ENCODE measurements around the gene BAIAP2L2.

The BAIAP2L2 gene

DNA sequence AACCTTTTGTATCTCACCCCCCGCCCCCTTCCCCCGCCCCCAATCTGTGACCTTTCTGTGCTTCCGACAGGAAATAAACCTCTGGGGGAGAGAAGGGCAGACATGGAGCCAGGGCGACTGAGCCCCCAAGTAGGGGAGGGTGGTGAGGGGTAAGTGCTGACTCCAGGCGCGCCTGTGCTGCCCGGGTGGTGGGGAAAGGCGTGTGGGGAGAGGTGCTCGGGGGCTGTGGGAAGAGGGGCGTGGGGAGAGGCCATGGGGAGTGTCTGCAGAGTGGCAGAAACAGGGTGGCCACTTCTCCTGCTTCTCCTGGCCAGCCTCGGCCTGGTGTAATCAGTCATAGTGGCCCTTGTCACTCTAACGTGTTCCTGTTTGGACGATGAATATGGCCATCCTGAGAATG, 34.5 kb downstream of the BAIAP2L2 start:
- no peaks in the 10 kb centered on the region for H3K9me3 ChIP-seq (ENCODE audit: control insufficient read depth in 1 of 2, low read length in 2 of 2)
- peaks cover 0 to 8% of the 10 kb centered on the region in 2 donors for H3K27me3 ChIP-seq (ENCODE audit: control insufficient read depth in 1 of 2, insufficient read depth in 2 of 2, low read length in 2 of 2)
- peaks cover 0 to 4% of the 10 kb centered on the region in 2 donors for H3K4me1 ChIP-seq (ENCODE audit: control insufficient read depth in 1 of 2, insufficient read depth in 2 of 2, low read length in 2 of 2)
- H3K4me3 ChIP-seq (ENCODE audit: low read depth in 1 of 2, low read length in 2 of 2): no peak overlapping the region
- peaks cover 20 to 35% of the 10 kb centered on the region in 2 donors for H3K36me3 ChIP-seq (ENCODE audit: control insufficient read depth in 1 of 2, insufficient read depth in 2 of 2, low read length in 2 of 2)
- H3K9ac ChIP-seq (ENCODE audit: low read depth in 1 of 2, low read length in 2 of 2): no peak overlapping the region
- no peak overlapping the region for H3K27ac ChIP-seq (ENCODE audit: low read depth, low read length)

DNA sequence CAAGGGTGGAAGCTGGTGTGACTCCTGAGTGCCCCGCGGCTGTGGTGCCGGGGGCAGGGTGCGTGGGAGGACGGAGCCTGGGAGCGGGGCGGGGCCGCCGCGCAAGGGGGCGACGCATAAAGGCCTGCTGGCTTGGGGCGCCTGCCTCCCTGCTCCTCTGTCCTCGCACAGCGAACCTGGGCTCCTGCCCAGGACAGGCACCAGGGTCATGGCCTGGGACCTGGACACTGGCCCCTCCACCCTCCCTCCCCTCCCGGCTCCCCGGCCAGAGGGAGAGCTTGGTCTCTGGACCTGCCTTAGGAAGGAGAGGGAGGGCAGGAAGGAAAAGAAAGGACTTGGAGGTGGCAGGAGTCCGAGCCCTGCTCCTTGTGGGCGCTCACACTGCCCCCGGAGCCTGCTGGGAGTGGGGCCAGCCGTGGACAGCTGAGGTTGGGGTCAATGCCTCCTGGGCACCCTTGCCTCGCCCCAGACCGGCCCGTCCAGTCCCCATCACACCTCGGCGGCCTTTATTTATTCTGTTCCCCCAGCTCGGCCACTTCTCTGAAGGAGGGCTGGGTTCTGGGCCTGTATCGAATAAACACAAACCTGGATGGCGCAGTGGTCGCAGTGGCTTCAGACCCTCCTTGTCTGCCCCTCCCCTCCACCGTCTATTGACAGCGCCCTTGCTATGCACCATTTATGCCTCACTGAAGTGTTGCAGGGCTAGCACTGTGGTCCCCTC, 35.2 kb downstream of the BAIAP2L2 start:
- Histone ChIP-seq H3K27ac (ENCODE audit: low read depth, low read length) (no peak overlapping the region), H3K4me3 (ENCODE audit: low read depth in 1 of 2, low read length in 2 of 2) (no peak overlapping the region), H3K27me3 (ENCODE audit: control insufficient read depth in 1 of 2, insufficient read depth in 2 of 2, low read length in 2 of 2) (peaks cover 0 to under 1% of the 10 kb centered on the region in 2 donors), H3K4me1 (ENCODE audit: control insufficient read depth in 1 of 2, insufficient read depth in 2 of 2, low read length in 2 of 2) (no peaks in the 10 kb centered on the region), H3K36me3 (ENCODE audit: control insufficient read depth in 1 of 2, insufficient read depth in 2 of 2, low read length in 2 of 2) (peaks cover 24 to 42% of the 10 kb centered on the region in 2 donors), H3K9me3 (ENCODE audit: control insufficient read depth in 1 of 2, low read length in 2 of 2) (no peaks in the 10 kb centered on the region), H3K9ac (ENCODE audit: low read depth in 1 of 2, low read length in 2 of 2) (no peak overlapping the region)

DNA sequence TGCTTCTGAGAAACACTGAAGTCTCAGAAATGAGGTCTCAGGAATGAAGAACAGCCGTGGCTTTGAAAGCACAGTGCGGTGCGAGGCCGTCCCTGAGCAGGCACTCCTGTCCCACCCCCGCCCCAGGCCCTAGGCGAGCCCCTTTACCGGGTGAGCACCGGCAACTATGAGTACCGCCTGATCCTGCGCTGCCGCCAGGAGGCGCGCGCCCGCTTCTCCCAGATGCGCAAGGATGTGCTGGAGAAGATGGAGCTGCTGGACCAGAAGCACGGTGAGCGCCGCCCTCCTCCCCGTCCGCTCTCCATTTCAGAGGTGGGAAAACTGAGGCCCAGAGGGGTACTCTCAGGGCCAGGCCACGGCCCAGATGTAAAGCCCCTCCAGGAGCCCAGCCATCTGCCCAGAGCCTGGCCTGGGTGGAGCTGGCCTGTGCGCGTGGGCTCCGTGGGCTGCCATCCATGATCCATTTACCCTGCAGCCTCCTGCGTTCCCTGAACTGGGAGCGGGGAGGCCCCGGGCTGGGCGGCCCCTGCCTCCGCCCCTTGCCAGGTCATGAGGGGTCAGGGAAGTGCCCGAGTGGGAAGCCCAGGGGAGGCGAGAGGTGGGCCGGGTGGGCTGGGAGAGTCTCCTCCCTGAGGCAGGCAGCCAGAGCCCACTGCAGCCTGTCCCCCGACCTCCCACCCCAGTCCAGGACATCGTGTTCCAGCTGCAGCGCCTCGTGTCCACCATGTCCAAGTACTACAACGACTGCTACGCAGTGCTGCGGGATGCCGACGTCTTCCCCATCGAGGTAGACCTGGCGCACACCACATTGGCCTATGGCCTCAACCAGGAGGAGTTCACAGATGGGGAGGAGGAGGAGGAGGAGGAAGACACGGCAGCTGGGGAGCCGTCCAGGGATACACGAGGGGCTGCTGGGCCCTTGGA, 36.0 kb downstream of the BAIAP2L2 start:
- no peaks in the 10 kb centered on the region for H3K27me3 ChIP-seq (ENCODE audit: control insufficient read depth in 1 of 2, insufficient read depth in 2 of 2, low read length in 2 of 2)
- H3K9me3 ChIP-seq (ENCODE audit: control insufficient read depth in 1 of 2, low read length in 2 of 2): no peaks in the 10 kb centered on the region
- H3K4me1 ChIP-seq (ENCODE audit: control insufficient read depth in 1 of 2, insufficient read depth in 2 of 2, low read length in 2 of 2): no peaks in the 10 kb centered on the region
- H3K27ac ChIP-seq (ENCODE audit: low read depth, low read length): no peak overlapping the region
- H3K9ac ChIP-seq (ENCODE audit: low read depth in 1 of 2, low read length in 2 of 2): no peak overlapping the region
- no peak overlapping the region for H3K4me3 ChIP-seq (ENCODE audit: low read depth in 1 of 2, low read length in 2 of 2)
- H3K36me3 ChIP-seq (ENCODE audit: control insufficient read depth in 1 of 2, insufficient read depth in 2 of 2, low read length in 2 of 2): peaks cover 30 to 50% of the 10 kb centered on the region in 2 donors

DNA sequence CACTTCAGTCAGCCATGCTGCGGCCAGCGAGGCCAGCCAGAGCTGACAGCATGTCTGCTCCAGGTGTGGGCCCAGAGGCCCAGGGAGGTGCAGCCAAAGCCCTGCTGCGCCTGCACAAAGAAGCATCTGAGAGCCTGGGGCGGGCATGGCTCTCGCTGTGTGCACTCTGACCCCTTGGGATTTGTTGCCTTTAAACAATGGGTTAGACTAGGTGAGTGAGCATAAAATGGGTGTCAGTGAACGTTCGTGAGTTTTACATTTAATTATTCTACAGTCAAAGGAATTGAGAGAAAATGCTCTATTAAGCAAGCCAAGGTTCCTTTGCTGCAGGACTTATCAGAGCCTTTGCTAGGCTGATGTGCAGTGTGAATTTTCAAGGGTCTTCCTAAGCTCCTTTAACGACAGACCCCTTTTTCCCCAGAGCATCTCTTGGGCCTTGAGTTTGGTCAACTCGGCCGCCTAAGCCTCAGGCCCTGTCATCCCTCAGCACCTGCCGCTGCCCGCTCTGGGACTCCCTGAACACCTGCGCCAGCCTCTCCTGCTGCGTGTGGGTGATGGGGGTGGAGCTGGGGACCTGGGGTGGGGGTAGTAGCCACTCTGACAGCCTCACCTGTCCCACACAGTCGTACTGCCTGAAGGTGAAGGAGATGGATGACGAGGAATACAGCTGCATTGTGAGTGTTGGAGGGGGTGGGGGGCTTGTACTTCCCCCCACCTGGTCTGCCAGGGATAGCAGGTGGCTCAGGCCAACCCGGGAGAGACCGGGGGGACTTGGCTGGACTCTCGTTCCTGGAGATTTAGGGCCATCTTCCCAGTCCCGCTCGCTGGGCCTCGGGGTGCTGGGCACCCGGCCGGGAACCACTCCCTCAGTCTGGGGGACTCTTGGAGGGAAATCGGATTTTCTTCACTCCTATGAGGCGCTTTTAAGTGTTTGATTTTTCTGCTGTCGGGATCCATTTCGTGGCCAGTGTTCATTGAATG, 37.0 kb downstream of the BAIAP2L2 start:
- Histone ChIP-seq H3K4me3 (ENCODE audit: low read depth in 1 of 2, low read length in 2 of 2) (no peak overlapping the region), H3K27me3 (ENCODE audit: control insufficient read depth in 1 of 2, insufficient read depth in 2 of 2, low read length in 2 of 2) (no peaks in the 10 kb centered on the region), H3K27ac (ENCODE audit: low read depth, low read length) (no peak overlapping the region), H3K36me3 (ENCODE audit: control insufficient read depth in 1 of 2, insufficient read depth in 2 of 2, low read length in 2 of 2) (peaks cover 34 to 60% of the 10 kb centered on the region in 2 donors), H3K4me1 (ENCODE audit: control insufficient read depth in 1 of 2, insufficient read depth in 2 of 2, low read length in 2 of 2) (no peaks in the 10 kb centered on the region), H3K9ac (ENCODE audit: low read depth in 1 of 2, low read length in 2 of 2) (no peak overlapping the region), H3K9me3 (ENCODE audit: control insufficient read depth in 1 of 2, low read length in 2 of 2) (no peaks in the 10 kb centered on the region)

DNA sequence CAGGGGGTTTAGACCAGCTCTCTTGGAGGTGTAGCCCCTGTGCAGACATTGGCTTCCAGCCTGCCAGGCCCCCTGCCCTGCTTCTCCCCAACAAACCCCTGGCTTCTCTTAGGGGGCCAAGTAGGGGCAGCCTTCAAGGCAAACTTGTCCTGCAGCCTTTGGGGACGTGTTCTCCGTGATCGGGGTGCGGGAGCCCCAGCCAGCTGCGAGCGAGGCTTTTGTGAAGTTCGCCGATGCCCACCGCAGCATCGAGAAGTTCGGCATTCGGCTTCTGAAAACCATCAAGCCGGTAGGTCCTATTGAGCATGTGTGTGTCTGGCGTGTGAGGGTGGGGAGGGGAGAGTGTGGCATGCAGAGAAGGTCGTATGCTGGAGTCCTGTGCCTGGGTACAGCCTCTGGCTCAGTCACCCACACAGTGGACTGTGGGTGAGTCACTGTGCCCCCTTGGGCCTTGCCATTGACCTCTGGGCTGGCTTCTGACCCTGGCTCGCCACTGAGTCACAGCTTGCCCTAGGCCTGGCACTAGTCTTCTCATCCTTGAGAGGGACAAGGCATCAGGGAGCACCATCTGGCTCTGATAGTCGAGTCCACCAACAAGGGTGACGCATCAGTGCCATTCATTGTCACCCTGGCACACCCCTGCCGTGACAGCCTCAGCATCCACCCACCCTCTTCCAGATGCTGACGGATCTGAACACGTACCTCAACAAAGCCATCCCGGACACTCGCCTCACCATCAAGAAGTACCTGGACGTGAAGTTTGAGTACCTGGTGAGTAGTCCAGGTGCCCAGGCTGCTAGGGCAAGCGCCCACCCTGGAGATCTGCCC, 37.9 kb downstream of the BAIAP2L2 start:
- no peaks in the 10 kb centered on the region for H3K27me3 ChIP-seq (ENCODE audit: control insufficient read depth in 1 of 2, insufficient read depth in 2 of 2, low read length in 2 of 2)
- H3K4me1 ChIP-seq (ENCODE audit: control insufficient read depth in 1 of 2, insufficient read depth in 2 of 2, low read length in 2 of 2): no peaks in the 10 kb centered on the region
- H3K27ac ChIP-seq (ENCODE audit: low read depth, low read length): no peak overlapping the region
- H3K9me3 ChIP-seq (ENCODE audit: control insufficient read depth in 1 of 2, low read length in 2 of 2): no peaks in the 10 kb centered on the region
- H3K9ac ChIP-seq (ENCODE audit: low read depth in 1 of 2, low read length in 2 of 2): no peak overlapping the region
- H3K4me3 ChIP-seq (ENCODE audit: low read depth in 1 of 2, low read length in 2 of 2): no peak overlapping the region
- H3K36me3 ChIP-seq (ENCODE audit: control insufficient read depth in 1 of 2, insufficient read depth in 2 of 2, low read length in 2 of 2): peaks cover 34 to 69% of the 10 kb centered on the region in 2 donors

DNA sequence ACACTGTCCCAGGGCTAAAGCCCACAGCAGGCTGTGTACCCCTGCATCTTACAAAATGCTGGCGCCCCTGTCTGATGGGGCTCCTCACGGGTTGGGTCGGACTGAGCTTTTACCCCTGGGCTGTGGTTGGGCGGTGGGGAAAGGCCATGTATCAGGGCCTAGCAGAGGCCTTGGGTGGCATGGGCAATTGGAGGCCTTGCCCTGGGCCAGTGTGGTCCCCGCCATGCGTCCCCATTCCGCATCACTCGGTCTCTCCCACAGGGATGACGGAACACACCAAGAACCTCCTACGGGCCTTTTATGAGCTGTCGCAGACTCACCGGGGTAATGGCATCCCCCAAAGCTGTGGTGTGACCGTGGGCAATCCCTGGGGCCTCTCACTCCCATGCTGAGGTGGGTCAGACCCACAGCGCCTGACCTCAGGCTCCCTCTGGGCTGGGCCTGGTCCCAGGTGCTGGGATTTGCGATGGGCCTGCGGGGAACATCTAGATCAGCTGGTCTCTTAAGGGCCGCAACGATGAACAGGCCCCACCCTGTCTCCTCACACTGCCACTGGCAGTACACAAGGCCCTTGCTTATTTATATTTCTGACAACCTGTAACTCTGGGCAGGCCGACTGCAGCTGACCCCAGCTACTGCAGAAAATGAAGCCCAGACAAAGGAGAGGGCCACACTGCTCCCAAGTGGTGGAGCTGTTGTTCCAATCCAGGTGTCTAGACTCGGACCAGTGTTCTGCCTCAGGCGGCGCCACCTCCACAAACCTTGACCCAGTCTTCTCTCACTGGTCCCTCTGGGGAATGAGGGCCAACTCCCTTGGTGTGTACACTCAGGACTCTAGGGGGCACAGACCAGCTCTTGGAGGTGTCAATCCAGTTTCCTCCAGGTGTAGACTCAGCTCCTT, 38.8 kb downstream of the BAIAP2L2 start:
- Histone ChIP-seq H3K36me3 (ENCODE audit: control insufficient read depth in 1 of 2, insufficient read depth in 2 of 2, low read length in 2 of 2) (peaks cover 34 to 75% of the 10 kb centered on the region in 2 donors), H3K9me3 (ENCODE audit: control insufficient read depth in 1 of 2, low read length in 2 of 2) (no peaks in the 10 kb centered on the region), H3K4me3 (ENCODE audit: low read depth in 1 of 2, low read length in 2 of 2) (no peak overlapping the region), H3K9ac (ENCODE audit: low read depth in 1 of 2, low read length in 2 of 2) (no peak overlapping the region), H3K27me3 (ENCODE audit: control insufficient read depth in 1 of 2, insufficient read depth in 2 of 2, low read length in 2 of 2) (no peaks in the 10 kb centered on the region), H3K27ac (ENCODE audit: low read depth, low read length) (no peak overlapping the region), H3K4me1 (ENCODE audit: control insufficient read depth in 1 of 2, insufficient read depth in 2 of 2, low read length in 2 of 2) (no peaks in the 10 kb centered on the region)

DNA sequence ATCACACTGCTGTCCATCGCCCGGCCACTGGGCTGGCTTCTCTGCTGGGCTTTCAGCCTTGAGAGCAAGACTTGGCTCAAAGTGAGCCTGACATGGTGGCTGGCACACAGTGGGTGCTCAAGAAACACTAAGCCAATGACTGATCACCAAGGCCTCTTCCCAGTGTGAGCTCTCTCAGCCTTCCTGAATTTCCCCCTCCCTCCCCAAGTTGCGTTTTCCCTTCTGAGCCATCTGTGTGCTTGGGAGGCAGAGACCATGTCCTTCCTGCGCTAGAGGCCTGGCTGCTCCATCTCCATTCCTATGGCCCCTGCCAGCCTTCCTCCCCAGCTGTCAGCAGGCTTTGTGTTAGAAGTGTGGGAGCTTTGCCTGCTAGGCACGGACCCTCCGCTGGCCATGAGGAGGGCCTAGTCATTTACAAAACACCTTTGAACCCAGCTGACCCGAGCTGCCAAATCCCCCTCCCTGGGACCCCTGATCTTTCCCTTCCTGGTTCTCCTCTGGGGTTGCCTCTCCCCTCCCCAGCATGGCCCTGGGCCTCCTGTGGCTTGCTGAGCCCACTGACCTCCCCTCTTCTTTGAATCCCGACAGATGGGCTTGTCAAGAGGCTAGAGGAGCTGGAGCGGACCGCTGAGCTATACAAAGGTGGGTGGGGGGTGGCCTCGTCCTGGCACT, 40.1 kb downstream of the BAIAP2L2 start:
- Histone ChIP-seq H3K9ac (ENCODE audit: low read depth in 1 of 2, low read length in 2 of 2) (no peak overlapping the region), H3K27ac (ENCODE audit: low read depth, low read length) (no peak overlapping the region), H3K36me3 (ENCODE audit: control insufficient read depth in 1 of 2, insufficient read depth in 2 of 2, low read length in 2 of 2) (peaks cover 35 to 82% of the 10 kb centered on the region in 2 donors), H3K4me3 (ENCODE audit: low read depth in 1 of 2, low read length in 2 of 2) (no peak overlapping the region), H3K4me1 (ENCODE audit: control insufficient read depth in 1 of 2, insufficient read depth in 2 of 2, low read length in 2 of 2) (no peaks in the 10 kb centered on the region), H3K27me3 (ENCODE audit: control insufficient read depth in 1 of 2, insufficient read depth in 2 of 2, low read length in 2 of 2) (no peaks in the 10 kb centered on the region), H3K9me3 (ENCODE audit: control insufficient read depth in 1 of 2, low read length in 2 of 2) (no peaks in the 10 kb centered on the region)

DNA sequence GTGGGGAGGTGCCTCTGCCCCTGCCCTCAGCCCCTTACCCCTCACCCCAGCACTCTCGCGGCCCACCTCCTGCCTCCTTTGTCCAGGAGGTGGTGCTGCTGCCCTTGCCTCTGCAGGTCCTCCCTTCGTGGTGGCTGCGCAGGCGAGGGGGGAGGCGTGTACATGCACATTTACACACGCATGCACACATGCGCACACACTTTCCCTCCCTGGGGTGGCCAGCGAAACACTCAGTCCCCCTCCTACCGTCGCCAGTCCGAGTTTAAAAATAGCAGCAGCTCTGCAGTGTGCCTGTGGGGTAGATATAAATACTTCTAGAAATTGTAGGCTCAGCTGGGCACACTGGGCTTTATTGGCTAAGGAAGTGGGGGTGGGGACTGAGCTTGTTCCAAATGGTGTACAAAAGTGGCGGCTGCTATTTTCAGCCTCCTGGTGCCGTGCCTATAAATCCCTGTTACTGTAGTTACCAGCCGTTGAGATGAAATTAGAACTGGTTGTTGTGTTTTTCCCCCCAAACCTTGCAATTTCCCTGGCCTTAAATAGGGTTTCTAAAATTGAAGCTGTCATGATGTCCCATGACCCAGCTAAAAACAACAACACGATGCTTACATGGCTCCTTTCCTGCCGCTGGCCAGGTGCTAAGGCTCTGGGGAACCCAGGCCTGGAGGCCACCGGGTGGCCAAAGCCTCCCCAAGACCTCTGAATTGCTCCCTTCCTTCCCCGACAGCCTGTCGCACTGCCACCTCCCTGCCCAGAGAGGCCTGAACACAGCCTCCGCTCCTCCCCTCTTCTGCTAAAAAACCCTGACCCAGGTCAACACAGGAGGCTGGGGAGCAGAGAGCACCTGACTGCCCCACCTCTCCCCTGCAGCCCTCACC, 40.9 kb downstream of the BAIAP2L2 start:
- H3K27ac ChIP-seq (ENCODE audit: low read depth, low read length): no peak overlapping the region
- no peaks in the 10 kb centered on the region for H3K9me3 ChIP-seq (ENCODE audit: control insufficient read depth in 1 of 2, low read length in 2 of 2)
- peaks cover 38 to 84% of the 10 kb centered on the region in 2 donors for H3K36me3 ChIP-seq (ENCODE audit: control insufficient read depth in 1 of 2, insufficient read depth in 2 of 2, low read length in 2 of 2)
- no peak overlapping the region for H3K4me3 ChIP-seq (ENCODE audit: low read depth in 1 of 2, low read length in 2 of 2)
- no peaks in the 10 kb centered on the region for H3K27me3 ChIP-seq (ENCODE audit: control insufficient read depth in 1 of 2, insufficient read depth in 2 of 2, low read length in 2 of 2)
- H3K4me1 ChIP-seq (ENCODE audit: control insufficient read depth in 1 of 2, insufficient read depth in 2 of 2, low read length in 2 of 2): no peaks in the 10 kb centered on the region
- H3K9ac ChIP-seq (ENCODE audit: low read depth in 1 of 2, low read length in 2 of 2): no peak overlapping the region

Measured in duodenal mucosa (tissue), 2 donors.